COLO829 (cell line): ENCODE measurements around the gene POTEF.
"Not testable (repeated sequence)": the region's sequence is repeated elsewhere in the genome, so short reads cannot be mapped to it uniquely, and the experiment has no call there.

Experiments used
- DNase-seq: peaks from one replicate; pipeline ENCODE4 v3.0.0; 2012; ENCODE audit warnings: low spot score

Gene POTEF

GRCh38 chr2:130127726-130128125, 1.3 kb downstream of the POTEF start:
- DNase-seq = not testable (repeated sequence)

DNA sequence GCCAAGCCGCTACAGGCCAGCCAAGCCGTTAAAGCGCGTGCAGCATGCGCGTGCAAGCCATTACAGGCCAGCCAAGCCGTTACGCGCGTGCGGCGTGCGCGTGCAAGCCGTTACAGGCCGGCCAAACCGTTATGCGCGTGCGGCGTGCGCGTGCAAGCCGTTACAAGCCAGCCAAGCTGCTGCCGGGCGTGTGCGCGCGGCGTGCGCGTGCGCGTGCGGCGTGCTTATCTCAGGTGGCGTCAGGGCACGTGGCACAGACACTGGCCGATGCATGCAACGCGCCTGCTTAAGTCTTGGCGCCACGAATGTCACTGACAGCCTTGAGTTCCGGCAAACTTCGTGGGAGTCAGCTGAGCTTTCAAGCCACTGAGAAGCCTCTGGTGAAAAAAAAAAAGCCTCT, 8.1 kb downstream of the POTEF start:
- not testable (repeated sequence) for DNase-seq

GRCh38 chr2:130102597-130103363, 26.2 kb downstream of the POTEF start:
- not testable (repeated sequence) for DNase-seq

DNA sequence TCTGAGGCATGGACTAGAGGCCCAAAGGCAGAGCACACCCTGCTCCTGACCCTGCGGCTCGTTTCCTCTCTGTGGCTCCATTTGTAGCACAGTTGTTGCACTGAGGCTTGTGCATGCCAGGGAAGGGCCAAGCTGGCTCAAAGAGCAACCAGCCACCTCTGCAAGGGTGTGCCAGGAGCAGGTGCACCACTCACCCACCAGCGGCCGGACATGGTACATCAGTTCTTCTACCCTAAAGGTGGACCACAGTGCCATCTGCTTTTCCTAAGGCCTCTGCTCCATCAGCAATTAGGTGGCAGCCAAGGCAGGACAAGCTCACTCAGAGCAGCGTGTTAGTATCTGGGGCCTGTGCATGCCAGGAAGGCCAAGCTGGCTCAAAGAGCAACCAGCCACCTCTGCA, 66.4 kb downstream of the POTEF start:
- not testable (repeated sequence) for DNase-seq

DNA sequence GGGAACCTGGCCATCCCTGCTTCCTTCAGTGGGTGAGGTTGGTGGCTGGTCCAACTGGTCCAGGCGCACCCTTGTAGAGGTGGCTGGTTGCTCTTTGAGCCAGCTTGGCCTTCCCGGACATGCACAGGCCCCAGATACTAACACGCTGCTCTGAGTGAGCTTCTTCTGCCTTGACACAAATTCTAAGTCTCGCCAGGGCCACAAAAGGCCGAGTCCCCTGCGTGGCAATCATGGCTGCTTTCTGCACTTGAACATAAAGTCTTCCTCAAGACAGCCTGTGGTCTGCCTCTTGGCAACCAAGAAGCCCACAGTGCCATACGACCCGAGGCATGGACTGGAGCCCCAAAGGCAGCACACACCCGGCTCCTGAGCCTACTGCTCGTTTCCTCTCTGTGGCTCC, 69.0 kb downstream of the POTEF start:
- not testable (repeated sequence) for DNase-seq

GRCh38 chr2:130056336-130056735, 72.7 kb downstream of the POTEF start:
- DNase-seq = not testable (repeated sequence)

DNA sequence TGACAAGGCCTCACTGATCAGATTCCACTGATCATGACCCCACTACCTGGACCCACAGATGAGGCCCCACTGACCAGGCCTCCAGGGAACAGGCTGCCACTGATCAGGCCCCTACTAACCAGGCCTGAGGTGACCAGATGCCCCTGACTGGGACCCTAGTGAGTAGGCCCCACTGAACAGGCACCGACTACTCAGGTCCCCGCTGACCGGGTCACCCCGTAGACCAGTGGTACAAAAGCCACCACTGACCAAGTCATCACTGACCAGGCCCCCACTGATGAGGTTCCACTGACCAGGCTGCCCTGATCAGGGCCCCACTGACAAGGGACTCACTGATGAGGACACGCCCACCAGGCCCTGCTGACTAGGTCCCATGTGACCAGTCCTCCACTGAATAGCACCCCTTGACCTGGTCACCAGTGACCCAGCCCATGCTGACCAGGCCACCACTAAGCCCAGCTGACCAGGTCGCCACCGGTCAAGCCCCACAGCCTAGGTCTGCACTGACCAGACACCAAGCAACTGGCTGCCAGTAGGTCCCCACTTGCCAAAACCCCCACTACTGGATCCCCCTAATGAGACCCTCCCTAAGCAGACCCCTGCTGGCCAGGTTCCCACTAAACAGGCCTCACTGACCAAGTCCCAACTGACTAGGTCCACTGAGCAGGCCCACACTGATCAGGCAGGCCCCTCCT, 75.7 kb downstream of the POTEF start:
- not testable (repeated sequence) for DNase-seq

DNA sequence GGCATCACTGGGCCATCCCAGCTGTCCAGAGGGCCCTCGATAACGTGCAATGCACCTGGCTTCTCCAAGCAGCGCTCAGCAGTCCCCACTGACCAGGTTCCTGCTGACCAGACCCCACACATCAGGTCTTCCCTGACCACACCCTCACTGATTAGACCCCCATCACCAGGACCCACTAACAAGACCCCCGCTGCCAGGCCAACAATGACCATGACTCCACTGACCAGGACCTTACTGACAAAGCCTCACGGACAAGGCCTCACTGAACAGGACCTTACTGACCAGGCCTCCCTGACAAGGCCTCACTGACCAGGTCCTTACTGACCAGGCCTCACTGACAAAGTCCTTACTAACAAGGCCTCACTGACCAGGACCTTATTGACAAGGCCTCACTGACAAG, 76.6 kb downstream of the POTEF start:
- not testable (repeated sequence) for DNase-seq

DNA sequence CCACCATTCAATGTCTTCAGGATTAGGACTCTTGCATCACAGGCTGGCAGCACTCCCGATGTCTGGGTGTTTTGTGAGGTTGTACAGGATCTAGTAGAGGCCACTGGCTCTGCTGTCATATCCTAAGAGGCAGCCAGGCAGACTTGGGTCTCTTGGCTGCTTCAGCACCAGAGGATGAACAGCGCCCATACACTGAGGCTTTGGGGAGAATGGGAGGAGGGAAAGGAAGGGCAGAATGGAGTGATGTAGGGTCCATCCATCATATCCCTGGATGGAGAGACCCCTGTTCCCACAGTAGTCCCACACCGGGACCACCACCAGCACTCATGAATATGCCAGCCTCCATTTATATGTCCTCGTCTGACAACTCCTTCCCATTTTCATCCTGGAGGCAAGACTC, 80.6 kb downstream of the POTEF start:
- not testable (repeated sequence) for DNase-seq

GRCh38 chr2:130038265-130038603, 90.8 kb downstream of the POTEF start:
- not testable (repeated sequence) for DNase-seq

DNA sequence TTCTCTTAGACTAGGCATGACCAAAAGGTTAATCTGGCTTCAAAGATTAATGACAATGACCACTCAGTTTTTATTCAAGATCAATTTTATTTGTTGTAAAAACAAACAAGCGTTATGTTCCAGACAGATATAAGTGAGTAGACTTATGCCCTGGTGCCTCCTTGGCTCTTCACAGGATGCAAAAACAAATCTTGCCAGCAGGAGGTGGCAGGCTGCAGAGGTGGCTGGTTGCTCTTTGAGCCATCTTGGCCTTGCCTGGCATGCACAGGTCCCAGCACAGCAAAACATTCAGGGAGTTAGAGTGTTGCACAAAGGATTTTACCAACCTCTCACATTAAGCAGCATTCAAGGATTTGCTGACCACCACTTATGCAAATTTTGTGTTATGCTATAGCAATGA, 103.1 kb downstream of the POTEF start:
- DNase-seq = not testable (repeated sequence)
